Putamen (tissue), 1 donor: ENCODE data around the gene PLAGL1.
"Not testable (repeated sequence)": the region's sequence is repeated elsewhere in the genome, so short reads cannot be mapped to it uniquely, and the experiment has no call there.

ENCODE experiments used
- DNase-seq: peaks from one replicate; pipeline ENCODE4 v3.0.0-alpha.2; 2016; ENCODE audit warnings: low spot score

Gene PLAGL1, protein sequence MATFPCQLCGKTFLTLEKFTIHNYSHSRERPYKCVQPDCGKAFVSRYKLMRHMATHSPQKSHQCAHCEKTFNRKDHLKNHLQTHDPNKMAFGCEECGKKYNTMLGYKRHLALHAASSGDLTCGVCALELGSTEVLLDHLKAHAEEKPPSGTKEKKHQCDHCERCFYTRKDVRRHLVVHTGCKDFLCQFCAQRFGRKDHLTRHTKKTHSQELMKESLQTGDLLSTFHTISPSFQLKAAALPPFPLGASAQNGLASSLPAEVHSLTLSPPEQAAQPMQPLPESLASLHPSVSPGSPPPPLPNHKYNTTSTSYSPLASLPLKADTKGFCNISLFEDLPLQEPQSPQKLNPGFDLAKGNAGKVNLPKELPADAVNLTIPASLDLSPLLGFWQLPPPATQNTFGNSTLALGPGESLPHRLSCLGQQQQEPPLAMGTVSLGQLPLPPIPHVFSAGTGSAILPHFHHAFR

DNA sequence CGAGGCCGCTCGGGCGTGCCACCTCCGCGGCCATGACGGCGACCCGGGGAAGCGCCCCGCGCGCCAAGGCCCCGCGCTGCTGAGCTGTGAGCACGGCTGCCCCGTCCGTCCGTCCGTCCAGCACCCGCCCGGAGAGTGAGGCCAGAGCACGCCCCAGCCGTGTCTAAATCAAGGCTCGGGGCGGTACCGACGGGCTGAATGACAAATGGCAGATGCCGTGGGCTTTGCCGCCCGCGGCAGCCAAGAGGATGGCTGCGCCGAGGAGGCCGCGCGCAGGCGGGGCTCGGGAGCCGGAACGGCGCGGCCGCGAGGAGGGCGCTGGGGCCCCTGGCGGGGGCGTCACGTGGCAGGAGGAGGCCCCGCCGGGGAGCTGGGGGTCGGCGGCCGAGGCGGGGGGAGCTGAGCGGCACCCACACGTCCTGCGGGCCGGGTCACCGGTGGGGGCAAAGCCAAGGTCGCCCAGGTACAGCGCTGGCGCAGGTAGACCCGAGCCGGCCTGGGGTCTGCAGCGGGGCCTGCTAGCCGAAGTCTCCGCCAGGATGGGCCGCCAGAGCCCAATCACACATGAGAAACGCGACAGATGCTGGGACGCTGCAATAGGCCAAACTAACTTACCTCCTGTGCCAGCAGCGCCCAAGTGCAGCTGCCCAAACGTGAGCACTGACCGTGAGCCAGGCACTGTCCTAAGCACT, at the start of gene PLAGL1:
Gene PLAGL1, minus strand, starts transcription at position 140 of the 692 bp plus-strand sequence. CDS start 60,123 bp downstream, outside the sequence.
- no peak for DNase-seq

DNA sequence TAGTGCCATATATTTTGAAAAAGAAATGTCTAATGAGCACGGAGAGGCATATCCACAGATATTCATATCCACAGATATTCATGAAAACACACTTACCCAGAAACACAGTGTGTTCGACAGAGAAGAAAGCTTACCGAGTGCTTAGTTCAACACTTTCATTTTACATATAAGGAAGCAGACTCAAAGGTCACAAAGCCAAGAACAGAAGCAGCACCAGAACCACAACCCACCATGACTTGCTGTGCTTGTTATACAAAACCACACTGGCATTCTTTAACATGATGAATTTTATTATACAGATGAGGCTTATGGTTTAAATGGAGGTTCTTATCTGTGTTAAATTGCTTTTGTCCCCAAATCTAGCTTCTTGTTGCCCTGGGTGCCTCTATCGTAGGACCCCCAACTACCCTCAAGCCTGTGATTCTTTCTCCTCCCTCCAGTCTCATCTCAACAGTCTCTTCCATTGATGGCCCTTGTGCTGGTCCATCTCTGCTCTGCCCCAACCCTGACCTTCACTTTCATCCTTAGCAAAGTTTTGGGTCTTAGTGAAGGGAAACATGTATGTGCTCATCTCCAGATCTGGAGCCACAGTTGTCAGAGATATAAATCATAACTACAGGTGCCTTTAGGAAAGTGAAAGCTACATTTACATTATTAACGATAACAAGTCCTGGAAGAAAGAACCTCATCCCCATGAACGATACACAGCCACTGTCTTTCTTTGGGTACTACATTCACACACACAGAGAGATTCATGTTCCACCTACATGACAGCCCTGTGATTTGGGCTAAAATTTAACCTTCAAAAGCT, 47.3 kb upstream of the PLAGL1 start:
- DNase-seq = no peak

DNA sequence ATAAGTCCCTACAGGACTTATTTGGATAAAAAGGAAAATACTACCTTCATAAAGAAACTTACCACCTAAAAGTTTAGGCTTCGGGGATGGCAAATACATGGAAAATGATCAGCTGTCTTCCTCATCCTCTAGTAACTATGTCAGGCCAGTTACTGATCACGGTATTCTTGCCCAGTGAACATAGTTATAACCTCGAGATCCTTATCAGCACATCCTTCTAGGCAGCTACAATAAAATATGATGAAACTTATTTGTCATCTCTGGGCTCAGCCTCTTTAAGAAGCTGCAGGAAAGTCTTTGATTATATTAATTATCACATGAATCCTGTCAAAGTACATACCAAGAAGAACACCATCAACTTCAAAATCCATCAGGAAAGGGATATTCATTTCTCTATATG, 45.5 kb upstream of the PLAGL1 start:
- no peak for DNase-seq

DNA sequence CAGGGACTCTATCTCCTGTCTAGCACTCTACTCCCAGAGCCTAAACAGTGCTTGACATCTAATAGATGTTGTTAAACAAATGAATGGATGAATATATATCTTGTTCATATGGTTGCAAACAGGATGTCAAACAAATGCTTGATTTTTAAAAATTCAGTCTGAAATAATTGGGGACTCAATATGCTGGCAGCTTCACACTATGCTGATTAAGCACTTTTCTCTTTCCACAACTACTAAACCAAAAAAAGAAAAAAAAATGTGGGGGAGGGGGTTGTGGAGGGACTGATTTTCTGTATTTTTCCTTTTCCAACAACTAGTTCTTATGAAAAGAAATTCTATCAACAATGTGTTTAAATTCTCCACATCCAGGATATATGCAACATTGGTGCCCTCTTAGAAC, 44.4 kb upstream of the PLAGL1 start:
- no peak for DNase-seq

DNA sequence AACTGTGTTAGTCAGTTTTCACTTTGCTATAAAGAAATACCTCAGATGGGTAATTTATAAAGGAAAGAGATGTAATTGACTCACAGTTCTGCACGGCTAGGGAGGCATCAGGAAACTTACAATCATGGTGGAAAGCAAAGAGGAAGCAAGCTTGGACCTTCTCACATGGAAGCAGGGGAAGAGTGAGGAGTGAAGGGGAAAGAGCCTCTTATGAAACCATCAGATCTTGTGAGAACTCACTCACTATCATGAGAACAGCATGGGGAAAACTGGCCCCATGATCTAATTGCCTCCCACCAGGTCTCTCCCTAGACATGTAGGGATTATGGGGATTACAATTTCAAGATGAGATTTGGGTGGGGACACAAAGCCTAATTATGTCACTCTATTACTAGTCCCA, 41.3 kb upstream of the PLAGL1 start:
- no peak for DNase-seq

DNA sequence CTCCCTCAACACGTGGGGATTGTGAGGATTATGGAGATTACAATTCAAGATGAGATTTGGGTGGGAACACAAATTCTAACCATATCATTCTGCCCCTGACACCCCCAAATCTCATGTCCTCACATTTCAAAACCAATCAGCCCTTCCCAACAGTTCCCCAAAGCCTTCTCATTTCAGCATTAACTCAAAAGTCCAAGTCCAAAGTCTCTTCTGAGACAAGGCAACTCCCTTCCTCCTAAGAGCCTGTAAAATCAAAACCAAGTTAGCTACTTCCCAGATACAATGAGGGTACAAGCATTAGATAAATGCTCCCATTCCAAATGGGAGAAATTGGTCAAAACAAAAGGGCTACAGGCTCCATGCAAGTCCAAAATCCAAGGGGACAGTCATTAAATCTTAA, 39.6 kb upstream of the PLAGL1 start:
- DNase-seq = no peak

DNA sequence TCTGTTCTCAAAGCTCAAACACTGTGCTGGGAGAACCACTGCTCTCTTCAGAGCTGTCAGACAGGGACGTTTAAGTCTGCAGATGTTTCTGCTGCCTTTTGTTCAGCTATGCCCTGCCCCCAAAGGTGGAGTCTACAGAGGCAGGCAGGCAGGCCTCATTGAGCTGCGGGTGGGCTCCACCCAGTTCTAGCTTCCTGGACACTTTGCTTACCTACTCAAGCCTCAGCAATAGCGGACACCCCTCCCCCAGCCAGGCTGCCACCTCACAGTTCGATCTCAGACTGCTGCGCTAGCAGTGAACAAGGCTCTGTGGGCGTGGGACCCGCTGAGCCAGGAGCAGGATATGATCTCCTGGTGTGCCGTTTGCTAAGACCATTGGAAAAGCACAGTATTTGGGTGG, 38.6 kb upstream of the PLAGL1 start:
- DNase-seq = not testable (repeated sequence)

DNA sequence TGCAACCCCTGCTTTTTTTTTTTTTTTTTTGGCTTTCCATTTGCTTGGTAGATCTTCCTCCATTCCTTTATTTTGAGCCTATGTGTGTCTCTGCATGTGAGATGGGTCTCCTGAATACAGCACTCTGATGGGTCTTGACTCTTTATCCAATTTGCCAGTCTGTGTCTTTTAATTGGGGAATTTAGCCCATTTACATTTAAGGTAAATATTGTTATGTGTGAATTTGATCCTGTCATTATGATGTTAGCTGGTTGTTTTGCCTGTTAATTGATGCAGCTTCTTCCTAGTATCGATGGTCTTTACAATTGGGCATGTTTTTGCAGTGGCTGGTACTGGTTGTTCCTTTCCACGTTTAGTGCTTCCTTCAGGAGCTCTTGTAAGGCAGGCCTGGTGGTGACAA, 36.9 kb upstream of the PLAGL1 start:
- DNase-seq = not testable (repeated sequence)

DNA sequence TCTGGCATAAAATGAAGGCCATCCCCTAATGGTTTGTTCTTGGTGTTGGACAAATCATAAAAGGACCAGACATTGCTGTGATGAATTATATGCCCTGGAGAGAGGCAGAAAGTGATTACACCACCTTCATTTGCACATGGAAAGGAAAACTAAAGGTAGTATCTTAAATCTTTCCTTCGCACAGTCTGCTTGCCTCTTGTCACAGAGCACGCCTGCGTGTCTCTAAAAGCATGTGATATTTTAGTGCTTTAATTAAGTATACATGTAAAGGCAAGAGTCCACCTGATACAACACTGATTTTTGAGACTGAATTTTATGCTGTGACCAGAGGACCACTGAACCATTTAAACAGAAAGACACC, 28.8 kb upstream of the PLAGL1 start:
- no peak for DNase-seq

DNA sequence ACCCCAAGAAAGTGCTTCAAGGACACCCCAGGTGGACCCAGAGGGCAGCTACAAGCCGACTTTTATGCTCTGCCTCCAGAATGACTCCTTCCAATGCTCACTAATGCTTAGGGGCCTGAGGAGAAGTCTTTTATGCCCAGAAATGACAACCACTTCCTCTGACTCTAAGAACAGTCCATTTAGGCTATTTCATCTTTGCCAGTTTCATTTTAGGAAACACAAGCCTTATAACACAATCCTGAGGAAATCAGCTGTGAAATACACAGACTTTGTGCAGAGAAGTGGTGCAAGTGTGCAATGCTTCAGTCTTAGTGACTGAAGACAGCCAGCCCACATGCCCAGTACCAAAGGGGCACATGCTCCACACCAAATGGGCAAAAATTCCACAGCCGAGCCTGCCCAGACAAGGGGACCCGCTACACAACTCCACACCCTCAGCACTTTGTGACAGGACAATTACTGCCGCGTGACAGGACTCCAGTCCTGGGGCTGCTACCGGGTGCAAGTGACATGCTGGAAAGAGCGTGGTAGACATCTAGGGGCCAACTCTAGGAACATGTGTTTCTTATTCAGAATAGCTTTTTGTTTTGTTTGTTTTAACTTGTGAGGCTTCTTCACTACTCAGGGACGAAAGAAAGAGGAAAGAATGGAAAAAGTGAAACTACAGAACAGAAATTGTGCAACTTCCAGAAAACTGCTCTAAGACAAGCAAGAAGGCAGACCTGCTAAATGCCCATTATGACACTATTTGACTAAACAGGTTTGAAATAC, 28.2 kb upstream of the PLAGL1 start:
- peak; percentile 4 for DNase-seq

DNA sequence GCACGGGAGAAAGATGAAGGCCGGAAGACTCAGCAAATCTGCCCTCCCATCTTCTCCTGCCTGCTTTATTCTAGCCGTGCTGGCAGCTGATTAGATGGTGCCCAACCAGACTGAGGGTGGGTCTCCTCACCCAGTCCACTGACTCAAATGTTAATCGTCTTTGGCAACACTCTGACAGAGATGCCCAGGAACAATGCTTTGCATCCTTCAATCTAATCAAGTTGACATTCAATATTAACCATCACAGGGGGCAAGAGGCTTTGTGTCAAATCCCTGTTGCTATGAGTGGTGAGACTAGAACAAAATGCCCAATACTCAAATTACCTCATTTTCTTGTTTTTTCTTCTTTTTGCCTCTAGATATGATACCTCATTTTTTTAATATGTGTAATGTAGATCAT, 27.4 kb upstream of the PLAGL1 start:
- DNase-seq = no peak

DNA sequence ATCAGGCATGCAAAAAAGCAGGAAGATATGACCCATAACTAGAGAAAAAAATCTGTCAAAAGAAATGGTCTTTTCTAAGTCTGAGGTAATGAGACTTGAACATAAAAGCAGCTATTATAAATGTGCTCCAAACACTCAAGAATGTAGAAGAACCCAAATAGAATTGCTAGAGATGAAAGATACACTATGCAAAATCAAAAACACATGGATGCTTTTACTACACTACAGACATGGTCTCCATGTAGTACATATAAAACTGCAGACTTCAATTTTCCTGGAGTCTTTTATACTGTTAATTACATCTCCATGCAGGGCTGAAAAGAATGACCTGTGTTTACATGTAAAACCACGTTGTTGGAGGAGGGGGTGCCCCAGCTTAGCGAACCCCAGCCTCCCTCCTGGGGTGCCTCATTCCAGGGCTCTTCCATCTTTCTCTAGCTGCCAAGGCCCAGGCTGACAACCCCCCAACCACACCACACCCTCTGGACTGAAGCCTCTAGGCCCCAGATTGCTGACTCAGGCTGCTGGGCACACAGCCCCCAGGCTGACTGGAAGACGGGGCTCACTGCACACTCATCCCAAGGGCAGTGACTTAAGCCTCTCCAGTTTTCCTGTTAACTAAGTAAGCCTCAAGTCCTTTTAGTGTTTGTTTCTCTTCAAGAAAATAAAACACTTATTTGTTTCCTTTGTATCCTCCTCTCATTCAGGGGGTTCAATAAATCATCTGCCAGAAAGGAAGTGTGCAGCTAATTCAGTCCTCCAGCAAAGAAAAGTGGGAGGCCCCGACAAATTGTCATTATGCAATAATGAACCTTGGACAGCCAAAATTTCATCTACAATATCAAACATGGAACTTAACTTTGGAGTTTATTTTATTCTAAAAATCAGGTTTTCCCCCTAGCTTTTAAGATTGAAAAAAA, 26.0 kb upstream of the PLAGL1 start:
- DNase-seq = no peak

DNA sequence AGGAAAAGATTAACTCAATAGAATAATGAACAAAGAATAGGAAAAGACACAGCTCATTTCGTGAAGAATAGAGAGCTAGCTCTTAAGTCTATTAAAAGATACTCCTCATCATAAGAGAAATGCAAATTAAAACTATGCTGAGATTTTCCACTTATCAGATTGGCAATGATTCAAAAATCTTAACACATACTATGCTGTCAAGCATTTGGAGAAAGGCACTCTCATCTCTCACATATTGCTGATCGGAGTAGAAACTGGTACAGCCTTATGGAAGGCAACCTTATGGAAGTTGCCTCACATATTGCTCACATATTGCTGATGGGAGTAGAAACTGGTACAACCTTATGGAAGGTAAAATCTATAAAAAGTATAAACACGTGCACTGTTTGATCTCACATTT, 21.4 kb upstream of the PLAGL1 start:
- no peak for DNase-seq

DNA sequence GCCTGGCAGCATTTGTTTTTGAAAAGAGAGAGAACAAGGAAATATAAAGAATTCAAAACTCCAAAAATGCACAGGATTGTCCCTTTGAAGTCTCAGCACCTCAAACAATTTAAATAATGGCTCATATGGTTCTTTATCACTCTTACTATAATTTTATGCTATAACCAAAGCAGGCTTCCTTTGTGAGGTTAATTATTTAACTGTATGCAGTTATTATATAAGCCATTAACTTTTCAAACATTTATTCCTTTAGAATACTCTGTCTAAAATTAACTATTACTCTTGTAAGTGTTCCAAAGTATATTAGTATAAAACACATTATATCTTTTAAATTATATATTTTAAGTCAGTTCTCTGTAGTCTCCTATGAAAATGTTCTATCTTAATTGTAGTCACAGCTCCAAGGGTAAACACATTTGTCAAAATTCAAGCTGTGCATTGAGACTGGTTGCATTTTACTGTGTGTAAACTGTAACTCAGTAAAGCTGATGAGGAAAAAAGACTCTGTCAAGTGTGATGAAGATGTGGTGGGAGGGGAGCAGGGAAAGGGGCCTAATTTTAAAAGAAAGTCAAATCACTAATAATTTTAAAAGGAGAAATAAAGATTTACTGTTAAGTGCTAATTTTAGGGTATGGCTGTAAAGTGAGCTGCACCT, 20.0 kb upstream of the PLAGL1 start:
- no peak for DNase-seq

DNA sequence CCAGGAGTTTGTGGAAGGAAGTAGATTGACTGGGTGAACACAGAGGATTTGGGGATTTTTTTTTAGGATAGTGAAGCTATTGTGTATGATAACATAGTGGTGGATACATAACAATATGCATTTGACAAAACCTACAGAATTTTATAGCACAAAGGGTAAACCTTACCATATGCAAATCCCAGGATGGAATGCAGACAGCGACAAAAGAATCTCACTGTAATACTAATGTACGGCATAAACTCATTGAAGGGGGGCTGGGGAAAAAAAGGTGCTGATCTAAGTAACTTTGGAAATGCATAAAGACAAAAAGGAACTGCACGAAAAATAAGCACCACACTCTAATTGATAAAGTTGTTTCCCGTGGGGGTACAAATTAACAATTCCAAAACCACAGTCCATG, 15.2 kb upstream of the PLAGL1 start:
- no peak for DNase-seq

DNA sequence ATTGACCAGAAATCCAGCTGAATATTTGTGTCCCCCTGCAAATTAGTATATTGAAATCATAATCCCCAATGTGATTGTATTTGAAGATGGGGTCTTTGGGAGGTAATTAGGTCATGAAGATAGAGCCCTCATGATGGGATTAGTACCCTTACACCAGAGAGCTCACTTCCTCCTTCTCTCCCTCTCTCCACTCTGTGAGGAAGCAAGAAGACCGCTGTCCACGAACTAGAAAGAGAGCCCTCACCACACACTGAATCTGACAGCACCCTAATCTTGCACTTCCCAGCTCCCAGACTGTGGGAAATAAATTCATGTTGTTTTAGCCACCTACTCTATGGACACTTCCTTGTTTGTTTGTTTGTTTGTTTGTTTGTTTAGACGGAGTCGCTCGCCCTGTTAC, 11.9 kb upstream of the PLAGL1 start:
- DNase-seq = no peak

DNA sequence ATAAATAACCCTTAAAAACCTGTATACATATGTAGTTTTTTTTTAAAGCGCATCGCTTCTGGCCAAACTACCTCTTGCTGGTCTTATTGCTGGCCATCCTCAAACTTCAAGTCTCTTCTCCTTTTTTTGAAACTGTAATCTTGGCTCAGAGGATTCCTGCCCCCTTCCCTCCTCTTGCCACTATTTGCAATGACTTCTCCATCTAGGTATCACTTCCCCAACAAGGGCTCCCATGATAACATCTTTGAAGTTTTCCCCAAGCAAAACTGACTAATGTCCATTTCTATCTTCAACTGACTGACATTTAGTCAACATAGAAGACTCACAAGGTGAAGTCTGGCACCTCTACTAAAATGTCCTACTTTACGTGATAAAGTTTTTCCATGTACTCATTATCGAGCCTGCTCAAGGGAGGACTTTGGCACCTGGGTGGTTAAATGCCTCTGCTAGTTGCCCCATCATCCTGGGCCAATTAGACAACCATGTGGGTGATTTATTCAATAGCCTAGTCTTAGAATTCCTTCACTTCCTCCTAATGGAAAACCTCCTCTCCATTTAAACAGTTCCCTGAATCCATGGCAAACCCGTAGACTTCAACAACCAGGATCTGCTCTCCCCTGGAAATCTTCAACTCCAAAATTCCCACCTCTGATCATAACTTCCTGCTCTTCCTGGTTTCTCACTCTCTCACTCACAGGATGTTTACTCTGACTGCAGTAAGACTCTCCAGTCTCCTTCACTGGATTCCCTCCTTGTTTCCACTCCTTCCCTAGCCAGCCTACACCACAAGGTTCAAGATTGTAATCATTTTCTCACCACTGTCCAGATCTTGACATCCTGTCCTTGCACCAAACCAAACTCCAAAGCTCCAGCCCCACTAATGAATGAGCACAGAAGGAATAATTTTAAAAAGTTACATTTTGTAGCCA, 9.4 kb upstream of the PLAGL1 start:
- no peak for DNase-seq

DNA sequence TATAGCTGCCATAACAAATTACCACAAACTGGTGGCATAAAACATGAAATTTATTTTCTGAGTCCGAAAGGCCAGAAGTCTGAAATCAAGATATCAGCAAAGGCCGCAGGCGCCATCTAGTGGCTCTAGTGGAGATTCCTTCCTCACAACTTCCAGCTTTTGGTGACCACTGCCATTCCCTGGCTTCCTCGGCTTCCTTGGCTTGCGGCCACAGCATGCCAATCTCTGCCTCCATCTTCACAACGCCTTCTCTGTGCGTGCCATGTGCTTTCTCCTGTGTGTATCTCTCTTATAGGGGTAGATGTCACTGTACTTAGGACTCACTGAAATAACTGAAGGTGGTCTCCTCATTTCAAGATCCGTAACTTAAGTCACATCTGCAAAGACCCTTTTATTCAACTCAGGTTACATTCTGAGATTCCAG, 5.4 kb upstream of the PLAGL1 start:
- peak; percentile 34 for DNase-seq

DNA sequence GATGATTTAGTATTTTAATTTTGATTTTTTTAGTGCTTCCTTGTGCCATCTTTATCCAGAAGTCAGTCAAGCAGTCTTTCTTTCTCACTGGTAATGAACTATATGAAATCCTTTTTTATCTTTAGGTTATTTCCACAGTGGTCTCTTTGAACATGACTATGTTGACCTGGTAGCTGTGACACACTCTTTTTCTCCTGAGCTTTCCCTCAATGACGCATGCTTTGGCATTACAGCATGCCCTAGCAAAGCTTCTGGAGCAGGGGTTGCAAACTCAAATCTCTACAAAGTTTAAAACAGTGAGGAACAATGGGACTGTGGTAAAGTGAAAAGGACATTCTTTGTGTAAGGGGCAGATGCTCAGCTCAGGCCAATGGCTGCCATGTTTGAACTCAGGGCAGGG, 4.5 kb upstream of the PLAGL1 start:
- no peak for DNase-seq
